OCI-LY7 (cell line): ENCODE measurements around the gene FEV. TPM values are rescaled to one million over a fixed set of nuclear protein-coding genes. Genes with fewer than 3 reads are reported as not detected.

Experiments used
- BruUV-seq: library from RNA; stranded (reverse); fragments of 400-500 nt; replicated peaks from 2 replicates; lab custom pipeline; 2021; lab: Mats Ljungman, UMichigan
- CTCF ChIA-PET: fragments of 300-600 bp; sonication (Branson Sonifier 250); formaldehyde crosslinking; loops from one replicate; lab custom pipeline; 2022; ENCODE audit warnings: antibody characterized with exemption; ENCODE audit not compliant: unreplicated experiment; lab: Charles Lee
- POLR2A ChIA-PET: fragments of 300-600 bp; sonication (Branson Sonifier 250); formaldehyde crosslinking; loops from one replicate; lab custom pipeline; 2022; ENCODE audit warnings: antibody characterized with exemption; lab: Charles Lee
- DNase-seq: peaks from one replicate; pipeline ENCODE4 v3.0.0-alpha.2; 2015; ENCODE audit warnings: low spot score
- H2AFZ ChIP-seq: fragments of 200-600 bp; sonication (generic), shearing (Covaris generic); 2 replicates; pipeline ENCODE4 v1.6.1; 2014; ENCODE audit warnings: mild to moderate bottlenecking, antibody characterized with exemption, low read length, moderate library complexity
- H3K27ac ChIP-seq: fragments of 200-600 bp; sonication (generic); 2 replicates; pipeline ENCODE4 v1.5.1; 2014; ENCODE audit warnings: mixed run types, low read depth, mild to moderate bottlenecking, moderate library complexity, low read length, inconsistent platforms; ENCODE audit not compliant: poor library complexity, severe bottlenecking
- H3K36me3 ChIP-seq: fragments of 200-600 bp; sonication (generic); 2 replicates; pipeline ENCODE4 v1.6.1; 2014; ENCODE audit warnings: mild to moderate bottlenecking, antibody characterized with exemption, low read length, moderate library complexity, mixed read lengths; ENCODE audit not compliant: insufficient read depth
- H3K4me1 ChIP-seq: fragments of 200-600 bp; sonication (generic); 2 replicates; pipeline ENCODE4 v1.5.1; 2014; ENCODE audit warnings: mild to moderate bottlenecking, low read length; ENCODE audit not compliant: insufficient read depth, poor library complexity, severe bottlenecking
- H3K4me2 ChIP-seq: fragments of 200-600 bp; sonication (generic); 2 replicates; pipeline ENCODE4 v1.6.1; 2014; ENCODE audit warnings: mild to moderate bottlenecking, low read length
- H3K4me3 ChIP-seq: fragments of 200-600 bp; sonication (generic); 2 replicates; pipeline ENCODE4 v1.5.1; 2014; ENCODE audit warnings: mild to moderate bottlenecking, low read depth, low read length; ENCODE audit not compliant: poor library complexity, severe bottlenecking
- H3K79me2 ChIP-seq: fragments of 200-600 bp; sonication (generic); 2 replicates; pipeline ENCODE4 v1.6.1; 2016; ENCODE audit warnings: low read depth, mild to moderate bottlenecking, low read length, moderate library complexity, mixed read lengths; ENCODE audit not compliant: insufficient read depth
- H3K9me2 ChIP-seq: fragments of 200-600 bp; sonication (generic); 2 replicates; pipeline ENCODE4 v1.6.1; 2016; ENCODE audit warnings: mild to moderate bottlenecking, low read length, mixed read lengths; ENCODE audit not compliant: insufficient read depth
- H3K9me3 ChIP-seq: fragments of 200-600 bp; sonication (generic); 2 replicates; pipeline ENCODE4 v1.6.1; 2014; ENCODE audit warnings: mild to moderate bottlenecking, mixed run types, low read length, mixed read lengths
- H4K20me1 ChIP-seq: fragments of 200-600 bp; sonication (generic); 2 replicates; pipeline ENCODE4 v1.6.1; 2014; ENCODE audit warnings: mild to moderate bottlenecking, antibody characterized with exemption, low read length, moderate library complexity, mixed read lengths; ENCODE audit not compliant: insufficient read depth
- CTCF ChIP-seq: fragments of 200-600 bp; sonication (generic); conservative IDR thresholded peaks from 2 replicates; pipeline ENCODE4 v1.5.1; 2014; ENCODE audit warnings: mild to moderate bottlenecking, antibody characterized with exemption, low read length, moderate library complexity, mixed read lengths
- EZH2phosphoT487 ChIP-seq: fragments of 200-600 bp; sonication (generic); IDR thresholded peaks from 2 replicates; pipeline ENCODE4 v1.6.1; 2018; ENCODE audit warnings: low read depth, borderline replicate concordance, mild to moderate bottlenecking, mixed run types, antibody characterized with exemption, low read length, moderate library complexity, mixed read lengths
- intact Hi-C: fragments of 100-400 bp; cut with micrococcal nuclease; formaldehyde crosslinking; loops from one replicate; pipeline ENCODE4 v1.10.0; 2022; ENCODE audit not compliant: unreplicated experiment
- total RNA-seq, 2 experiments: library from RNA; depleted of rRNA in 1 of 2; stranded (reverse); fragments of >200 nt in 1 of 2; shearing (Covaris generic) in 1 of 2; gene quantifications; 2 replicates each; pipeline ENCODE4 v1.2.3, GENCODE V29; 2014 to 2022

Gene FEV
- total RNA-seq, 2 experiments from 2014 or later = not detected

- POLR2A ChIA-PET = no interaction called here
- H3K27ac ChIP-seq = no peak overlapping the region
- H3K9me2 ChIP-seq = no peaks in the 10 kb centered on the region
- H3K36me3 ChIP-seq = no peaks in the 10 kb centered on the region
- CTCF ChIA-PET = no interaction called here
- TF ChIP-seq CTCF (no peak), EZH2phosphoT487 (no peak)
- H3K79me2 ChIP-seq = no peaks in the 10 kb centered on the region
- intact Hi-C loops = loop anchor here (5.0 kb wide), 1 partner anchor 147 kb away; no protein-coding TSS in a partner anchor
- no TSS peak for BruUV-seq
- no peak overlapping the region for H3K4me3 ChIP-seq
- no peak for DNase-seq
- no peak overlapping the region for H2AFZ ChIP-seq
- no peaks in the 10 kb centered on the region for H3K9me3 ChIP-seq
- H3K4me1 ChIP-seq = no peaks in the 10 kb centered on the region
- H4K20me1 ChIP-seq = no peaks in the 10 kb centered on the region
- no peak overlapping the region for H3K4me2 ChIP-seq
These were observed 14.3 kb upstream of the FEV start for GRCh38 chr2:218999021-218999880.

GRCh38 chr2:218998414-218999002, 13.5 kb upstream of the FEV start:
- H3K79me2 ChIP-seq = no peaks in the 10 kb centered on the region
- no peak overlapping the region for H3K4me2 ChIP-seq
- no peak overlapping the region for H3K27ac ChIP-seq
- H3K4me1 ChIP-seq = no peaks in the 10 kb centered on the region
- no peak for TF ChIP-seq CTCF
- no peak for TF ChIP-seq EZH2phosphoT487
- no peaks in the 10 kb centered on the region for H3K36me3 ChIP-seq
- no TSS peak for BruUV-seq
- H3K9me2 ChIP-seq = no peaks in the 10 kb centered on the region
- intact Hi-C loops = loop anchor here (5.0 kb wide), 1 partner anchor 146 kb away; no protein-coding TSS in a partner anchor
- no peak for DNase-seq
- H4K20me1 ChIP-seq = no peaks in the 10 kb centered on the region
- H3K9me3 ChIP-seq = no peaks in the 10 kb centered on the region
- no peak overlapping the region for H3K4me3 ChIP-seq
- POLR2A ChIA-PET = no interaction called here
- H2AFZ ChIP-seq = no peak overlapping the region
- CTCF ChIA-PET = no interaction called here

- POLR2A ChIA-PET = no interaction called here
- Histone ChIP-seq H3K9me3 (no peaks in the 10 kb centered on the region), H3K79me2 (no peaks in the 10 kb centered on the region), H4K20me1 (no peaks in the 10 kb centered on the region), H3K9me2 (no peaks in the 10 kb centered on the region), H3K4me2 (no peak overlapping the region), H3K27ac (no peak overlapping the region), H3K4me1 (no peaks in the 10 kb centered on the region), H3K36me3 (no peaks in the 10 kb centered on the region), H3K4me3 (no peak overlapping the region), H2AFZ (no peak overlapping the region)
- TF ChIP-seq EZH2phosphoT487 = no peak
- no peak for TF ChIP-seq CTCF
- intact Hi-C loops = loop anchor here (5.0 kb wide), 1 partner anchor 145 kb away; no protein-coding TSS in a partner anchor
- CTCF ChIA-PET = no interaction called here
- BruUV-seq = no TSS peak
- no peak for DNase-seq
These were observed 12.7 kb upstream of the FEV start for GRCh38 chr2:218997731-218998130.
